Fibroblast of pulmonary artery (primary cell): ENCODE results near the gene HOXA13.

Experiments
- DNase-seq: peaks from one replicate; pipeline ENCODE4 v3.0.0-alpha.2; 2010; ENCODE audit warnings: low read depth
- H3K4me3 ChIP-seq: replicated peaks from 2 replicates; pipeline ENCODE4 v1.5.1; 2011; ENCODE audit warnings: low read depth, mild to moderate bottlenecking, control low read depth, low read length, moderate library complexity
- CTCF ChIP-seq: IDR thresholded peaks from 2 replicates; pipeline ENCODE4 v1.5.1; 2011; ENCODE audit warnings: mild to moderate bottlenecking, control low read depth, low read length, inconsistent platforms; ENCODE audit errors: missing control alignments

Gene HOXA13

GRCh38 chr7:27205325-27206280 lies 5.7 kb upstream of the HOXA13 start:
- no peak for TF ChIP-seq CTCF
- H3K4me3 ChIP-seq: no peak overlapping the region
- DNase-seq: no peak

- H3K4me3 ChIP-seq: no peak overlapping the region
- TF ChIP-seq CTCF: no peak
- DNase-seq: no peak
Measured at GRCh38 chr7:27204851-27205322, 5.0 kb upstream of the HOXA13 start.

GRCh38 chr7:27203964-27204594 lies 4.2 kb upstream of the HOXA13 start:
- H3K4me3 ChIP-seq: no peak overlapping the region
- DNase-seq: no peak
- no peak for TF ChIP-seq CTCF

- H3K4me3 ChIP-seq: no peak overlapping the region
- TF ChIP-seq CTCF: no peak
- DNase-seq: no peak
Measured at GRCh38 chr7:27203365-27203953, 3.6 kb upstream of the HOXA13 start.

- no peak for TF ChIP-seq CTCF
- H3K4me3 ChIP-seq: no peak overlapping the region
- DNase-seq: no peak
Measured at GRCh38 chr7:27202862-27203134, 2.9 kb upstream of the HOXA13 start.

- no peak for TF ChIP-seq CTCF
- no peak overlapping the region for H3K4me3 ChIP-seq
- no peak for DNase-seq
Measured at GRCh38 chr7:27202018-27202861, 2.3 kb upstream of the HOXA13 start.
